Measurements from ENCODE around the gene OR8B2.
A peak's percentile ranks its signal among the peaks of the same experiment; 100 is the strongest.

Gene OR8B2, protein sequence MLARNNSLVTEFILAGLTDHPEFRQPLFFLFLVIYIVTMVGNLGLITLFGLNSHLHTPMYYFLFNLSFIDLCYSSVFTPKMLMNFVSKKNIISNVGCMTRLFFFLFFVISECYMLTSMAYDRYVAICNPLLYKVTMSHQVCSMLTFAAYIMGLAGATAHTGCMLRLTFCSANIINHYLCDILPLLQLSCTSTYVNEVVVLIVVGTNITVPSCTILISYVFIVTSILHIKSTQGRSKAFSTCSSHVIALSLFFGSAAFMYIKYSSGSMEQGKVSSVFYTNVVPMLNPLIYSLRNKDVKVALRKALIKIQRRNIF

DNA sequence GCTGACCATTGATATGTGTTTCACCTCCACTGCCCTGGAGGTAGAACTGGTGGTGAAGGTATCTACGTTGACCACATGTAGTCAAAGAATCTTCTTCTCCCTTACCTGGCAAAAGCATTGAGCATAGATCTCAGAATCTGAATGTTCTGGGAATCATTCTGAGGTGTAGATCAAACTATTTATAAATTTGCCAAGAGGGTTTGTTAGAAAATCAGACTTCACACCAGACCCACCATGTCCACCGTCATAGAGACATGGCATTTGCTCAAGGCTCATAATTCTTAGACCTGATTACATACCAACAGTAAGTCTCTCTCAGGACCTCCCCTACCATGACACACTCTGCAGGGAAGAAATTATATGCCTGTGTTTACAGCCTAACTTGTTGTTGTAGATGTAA lies at the start of gene OR8B2:
Gene OR8B2 (minus strand): TSS at position 101 of the 400 bp plus-strand sequence. CDS start 1,156 bp downstream, outside the sequence.
- no peak within 1 kb of the TSS for H3K4me3 ChIP-seq (ENCODE audit: low read depth, low read length)
- TF ChIP-seq, protein P1, sequence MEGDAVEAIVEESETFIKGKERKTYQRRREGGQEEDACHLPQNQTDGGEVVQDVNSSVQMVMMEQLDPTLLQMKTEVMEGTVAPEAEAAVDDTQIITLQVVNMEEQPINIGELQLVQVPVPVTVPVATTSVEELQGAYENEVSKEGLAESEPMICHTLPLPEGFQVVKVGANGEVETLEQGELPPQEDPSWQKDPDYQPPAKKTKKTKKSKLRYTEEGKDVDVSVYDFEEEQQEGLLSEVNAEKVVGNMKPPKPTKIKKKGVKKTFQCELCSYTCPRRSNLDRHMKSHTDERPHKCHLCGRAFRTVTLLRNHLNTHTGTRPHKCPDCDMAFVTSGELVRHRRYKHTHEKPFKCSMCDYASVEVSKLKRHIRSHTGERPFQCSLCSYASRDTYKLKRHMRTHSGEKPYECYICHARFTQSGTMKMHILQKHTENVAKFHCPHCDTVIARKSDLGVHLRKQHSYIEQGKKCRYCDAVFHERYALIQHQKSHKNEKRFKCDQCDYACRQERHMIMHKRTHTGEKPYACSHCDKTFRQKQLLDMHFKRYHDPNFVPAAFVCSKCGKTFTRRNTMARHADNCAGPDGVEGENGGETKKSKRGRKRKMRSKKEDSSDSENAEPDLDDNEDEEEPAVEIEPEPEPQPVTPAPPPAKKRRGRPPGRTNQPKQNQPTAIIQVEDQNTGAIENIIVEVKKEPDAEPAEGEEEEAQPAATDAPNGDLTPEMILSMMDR (IDR thresholded peaks at IDR 0.05; ENCODE audit: low read depth, low read length, missing control alignments), result no peak
- no peak for DNase-seq (ENCODE audit: low read depth)

GRCh38 chr11:124429599-124429998 lies 45.3 kb upstream of the OR8B2 start:
- H3K4me3 ChIP-seq (ENCODE audit: low read depth, low read length), result no peak overlapping the region
- TF ChIP-seq, protein P1 (IDR thresholded peaks at IDR 0.05; ENCODE audit: low read depth, low read length, missing control alignments), result no peak
- DNase-seq (ENCODE audit: low read depth), result no peak

GRCh38 chr11:124424384-124424921 lies 40.2 kb upstream of the OR8B2 start, which contains the start of gene OR8B4:
Gene OR8B4 (minus strand): TSS chr11:124424871. CDS start chr11:124424871, 0 bp downstream.
- TF ChIP-seq, protein P1 (IDR thresholded peaks at IDR 0.05; ENCODE audit: low read depth, low read length, missing control alignments), result no peak
- H3K4me3 ChIP-seq (ENCODE audit: low read depth, low read length), result no peak within 1 kb of the TSS
- no peak for DNase-seq (ENCODE audit: low read depth)

DNA sequence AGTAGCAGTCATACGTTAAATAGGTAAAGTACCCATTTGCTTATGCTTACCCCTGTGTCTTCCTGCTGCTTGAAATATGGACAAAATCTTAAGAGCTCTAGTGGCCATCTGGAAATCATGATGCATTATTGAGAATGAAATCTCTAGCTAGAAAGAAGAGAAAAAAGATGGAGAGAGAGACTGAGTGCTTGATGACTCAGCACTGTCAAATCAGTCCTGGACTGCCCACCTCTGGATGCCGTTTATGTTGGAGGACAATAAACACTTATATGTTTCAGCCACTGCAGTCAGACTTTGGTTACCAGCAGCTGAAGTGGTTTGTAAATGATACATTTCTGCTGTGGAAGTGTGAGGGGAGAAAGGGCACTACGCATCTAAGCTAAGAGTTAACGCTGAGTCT lies 36.7 kb upstream of the OR8B2 start:
- H3K4me3 ChIP-seq (ENCODE audit: low read depth, low read length), result no peak overlapping the region
- TF ChIP-seq, protein P1 (IDR thresholded peaks at IDR 0.05; ENCODE audit: low read depth, low read length, missing control alignments), result no peak
- DNase-seq (ENCODE audit: low read depth), result no peak

DNA sequence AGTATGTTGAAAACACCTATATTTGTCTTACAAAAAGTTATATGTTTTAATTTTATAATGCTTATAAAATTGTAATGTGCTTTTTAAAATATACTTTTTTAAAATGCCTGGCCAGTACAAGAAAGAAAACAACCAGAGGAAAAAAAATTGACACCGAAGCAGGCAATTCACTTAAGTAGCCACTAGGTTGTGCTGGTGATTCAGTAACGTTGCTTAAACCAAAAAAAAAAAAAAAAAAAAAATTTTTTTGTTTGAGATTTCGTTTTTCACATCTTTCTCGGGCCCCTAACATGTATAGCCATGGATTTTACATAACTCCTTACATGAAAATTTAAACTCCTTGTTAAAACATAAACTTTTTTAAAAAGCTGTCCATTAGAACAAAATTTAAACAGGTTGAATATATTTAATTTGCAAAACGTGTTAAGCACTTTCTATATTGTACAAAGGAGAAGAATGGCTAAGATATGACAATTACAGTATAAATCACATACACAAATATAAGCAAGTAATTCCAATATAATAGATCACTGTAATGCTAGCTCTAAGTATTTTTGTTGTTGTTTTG lies 31.1 kb upstream of the OR8B2 start:
- DNase-seq (ENCODE audit: low read depth), result peak; percentile 12
- no peak overlapping the region for H3K4me3 ChIP-seq (ENCODE audit: low read depth, low read length)
- TF ChIP-seq, protein P1 (IDR thresholded peaks at IDR 0.05; ENCODE audit: low read depth, low read length, missing control alignments), result peak; percentile 69

DNA sequence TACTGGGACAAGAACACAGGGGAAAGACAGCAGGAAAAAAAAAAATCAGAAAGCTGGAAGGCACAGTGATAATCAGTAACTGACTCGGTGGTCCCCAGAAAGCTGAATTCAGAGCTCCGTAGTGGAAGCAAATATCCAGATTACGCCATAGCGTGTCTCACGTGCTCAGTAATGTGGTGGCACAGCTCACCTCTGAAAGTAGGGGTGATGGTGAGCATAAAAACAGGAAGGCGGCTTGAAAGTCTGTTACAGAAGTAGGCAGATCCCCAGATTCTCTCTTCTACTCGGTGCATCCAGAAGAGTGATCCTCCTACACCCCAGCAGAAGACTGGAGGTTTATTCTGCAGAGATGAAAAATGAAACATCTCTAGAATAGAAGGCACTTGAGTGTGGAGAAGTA lies 25.6 kb upstream of the OR8B2 start:
- DNase-seq (ENCODE audit: low read depth), result no peak
- TF ChIP-seq, protein P1 (IDR thresholded peaks at IDR 0.05; ENCODE audit: low read depth, low read length, missing control alignments), result no peak
- no peak overlapping the region for H3K4me3 ChIP-seq (ENCODE audit: low read depth, low read length)
